ACC112 (cell line): ENCODE data around the gene STARD3NL.
A peak's percentile ranks its signal among the peaks of the same experiment; 100 is the strongest.

Experiments used
- H2AFZ ChIP-seq: fragments of 200-600 bp; sonication (generic); one replicate; pipeline ENCODE4 v1.6.0; 2017; ENCODE audit warnings: antibody characterized with exemption, low read length; ENCODE audit not compliant: unreplicated experiment
- H3K27ac ChIP-seq: fragments of 200-600 bp; sonication (generic); 2 replicates; pipeline ENCODE4 v1.5.1; 2014; ENCODE audit warnings: low read depth, mild to moderate bottlenecking, antibody characterized with exemption, low read length, moderate library complexity
- H3K27me3 ChIP-seq: fragments of 200-600 bp; sonication (generic); 2 replicates; pipeline ENCODE4 v1.6.1; 2014; ENCODE audit warnings: mild to moderate bottlenecking, antibody characterized with exemption, low read length, moderate library complexity, mixed read lengths; ENCODE audit not compliant: insufficient read depth
- H3K36me3 ChIP-seq: fragments of 200-600 bp; sonication (generic); 2 replicates; pipeline ENCODE4 v1.6.1; 2016; ENCODE audit warnings: mild to moderate bottlenecking, antibody characterized with exemption, low read length, moderate library complexity, mixed read lengths; ENCODE audit not compliant: insufficient read depth
- H3K4me1 ChIP-seq: fragments of 200-600 bp; sonication (generic); one replicate; pipeline ENCODE4 v1.6.1; 2016; ENCODE audit warnings: low read length, mixed read lengths; ENCODE audit not compliant: insufficient read depth, unreplicated experiment, control insufficient read depth
- H3K4me3 ChIP-seq: fragments of 200-600 bp; sonication (generic); 2 replicates; pipeline ENCODE4 v1.5.1; 2014; ENCODE audit warnings: mild to moderate bottlenecking, low read depth, low read length
- H3K79me2 ChIP-seq: fragments of 200-600 bp; sonication (generic); one replicate; pipeline ENCODE4 v1.6.0; 2016; ENCODE audit warnings: low read length; ENCODE audit not compliant: control insufficient read depth, unreplicated experiment, insufficient read depth

Gene STARD3NL

GRCh38 chr7:38195804-38196595 lies 18.0 kb downstream of the STARD3NL start:
- Histone ChIP-seq H3K27ac (peak overlapping the region; percentile 89), H2AFZ (no peak overlapping the region), H3K4me3 (peak overlapping the region; percentile 40), H3K4me1 (peaks cover 37% of the 10 kb centered on the region), H3K27me3 (no peaks in the 10 kb centered on the region), H3K79me2 (peaks cover 83% of the 10 kb centered on the region), H3K36me3 (peaks cover 10% of the 10 kb centered on the region)

DNA sequence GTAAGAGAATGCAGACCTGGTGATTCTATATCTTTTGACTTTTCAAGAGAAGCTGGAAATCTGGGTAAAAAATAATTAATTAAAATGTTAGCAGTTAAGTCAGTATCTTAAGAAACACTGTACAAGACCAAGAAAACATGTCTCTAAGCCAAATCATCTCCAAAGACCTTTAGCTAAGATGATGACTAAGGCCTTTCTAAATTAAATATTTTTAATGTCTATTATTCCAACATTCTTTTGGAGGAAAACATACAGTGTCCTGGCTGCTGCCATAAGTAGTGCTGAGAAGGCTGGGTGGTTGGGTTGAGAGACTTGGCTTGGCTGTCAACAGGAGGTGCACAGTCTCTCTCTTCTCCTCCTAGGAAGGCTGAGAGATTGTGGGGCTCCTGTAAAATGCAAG lies 20.3 kb downstream of the STARD3NL start:
- Histone ChIP-seq H3K79me2 (peaks cover 70% of the 10 kb centered on the region), H3K4me1 (peaks cover 37% of the 10 kb centered on the region), H2AFZ (no peak overlapping the region), H3K36me3 (peaks cover 6% of the 10 kb centered on the region), H3K27me3 (no peaks in the 10 kb centered on the region), H3K4me3 (no peak overlapping the region), H3K27ac (peak overlapping the region; percentile 89; the same call in 1 of the 2 replicates)

GRCh38 chr7:38199154-38199553 lies 21.1 kb downstream of the STARD3NL start:
- no peak overlapping the region for H2AFZ ChIP-seq
- H3K27ac ChIP-seq, result no peak overlapping the region
- H3K36me3 ChIP-seq, result peaks cover 6% of the 10 kb centered on the region
- H3K79me2 ChIP-seq, result peaks cover 62% of the 10 kb centered on the region
- H3K4me1 ChIP-seq, result peaks cover 37% of the 10 kb centered on the region
- no peaks in the 10 kb centered on the region for H3K27me3 ChIP-seq
- no peak overlapping the region for H3K4me3 ChIP-seq

GRCh38 chr7:38199782-38200181 lies 21.7 kb downstream of the STARD3NL start:
- no peaks in the 10 kb centered on the region for H3K27me3 ChIP-seq
- no peak overlapping the region for H2AFZ ChIP-seq
- no peak overlapping the region for H3K27ac ChIP-seq
- H3K4me3 ChIP-seq, result no peak overlapping the region
- H3K4me1 ChIP-seq, result peaks cover 37% of the 10 kb centered on the region
- peaks cover 61% of the 10 kb centered on the region for H3K79me2 ChIP-seq
- peaks cover 6% of the 10 kb centered on the region for H3K36me3 ChIP-seq

GRCh38 chr7:38206071-38206470 lies 28.0 kb downstream of the STARD3NL start:
- no peaks in the 10 kb centered on the region for H3K27me3 ChIP-seq
- no peak overlapping the region for H2AFZ ChIP-seq
- no peak overlapping the region for H3K4me3 ChIP-seq
- no peaks in the 10 kb centered on the region for H3K4me1 ChIP-seq
- no peak overlapping the region for H3K27ac ChIP-seq
- H3K36me3 ChIP-seq, result peaks cover 15% of the 10 kb centered on the region
- H3K79me2 ChIP-seq, result peaks cover 24% of the 10 kb centered on the region

DNA sequence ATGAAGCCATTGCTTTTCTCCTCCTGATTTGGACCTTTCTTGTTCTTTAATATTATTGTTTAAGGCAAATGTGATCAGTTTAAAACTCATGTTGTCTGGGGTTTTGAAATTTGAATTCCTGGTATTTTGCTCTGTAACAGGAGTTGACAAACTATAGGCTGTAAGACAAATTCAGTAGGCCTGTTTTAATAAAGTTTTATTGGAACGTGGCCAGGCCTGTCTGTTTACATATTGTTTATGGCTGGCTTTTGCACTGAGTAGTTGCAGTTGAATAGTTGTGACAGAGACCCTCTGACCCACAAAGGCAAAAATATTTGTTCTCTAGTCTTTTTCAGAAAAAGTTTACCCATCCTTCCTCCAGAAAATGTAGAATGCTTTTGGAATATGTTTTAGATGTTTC lies 29.8 kb downstream of the STARD3NL start:
- Histone ChIP-seq H3K27me3 (no peaks in the 10 kb centered on the region), H2AFZ (no peak overlapping the region), H3K79me2 (peaks cover 14% of the 10 kb centered on the region), H3K4me1 (no peaks in the 10 kb centered on the region), H3K4me3 (no peak overlapping the region), H3K27ac (no peak overlapping the region), H3K36me3 (peaks cover 10% of the 10 kb centered on the region; the same call in 1 of the 2 replicates)

GRCh38 chr7:38211486-38211885 lies 33.4 kb downstream of the STARD3NL start:
- peaks cover 4% of the 10 kb centered on the region for H3K4me1 ChIP-seq
- H3K4me3 ChIP-seq, result no peak overlapping the region
- peaks cover 10% of the 10 kb centered on the region for H3K36me3 ChIP-seq
- H2AFZ ChIP-seq, result no peak overlapping the region
- peaks cover 8% of the 10 kb centered on the region for H3K79me2 ChIP-seq
- no peaks in the 10 kb centered on the region for H3K27me3 ChIP-seq
- no peak overlapping the region for H3K27ac ChIP-seq

- Histone ChIP-seq H3K4me3 (no peak overlapping the region), H3K4me1 (peaks cover 4% of the 10 kb centered on the region), H3K27ac (no peak overlapping the region), H2AFZ (no peak overlapping the region), H3K79me2 (peaks cover 5% of the 10 kb centered on the region), H3K27me3 (no peaks in the 10 kb centered on the region), H3K36me3 (peaks cover 8% of the 10 kb centered on the region)
Observed at GRCh38 chr7:38211940-38212339, 33.9 kb downstream of the STARD3NL start.

DNA sequence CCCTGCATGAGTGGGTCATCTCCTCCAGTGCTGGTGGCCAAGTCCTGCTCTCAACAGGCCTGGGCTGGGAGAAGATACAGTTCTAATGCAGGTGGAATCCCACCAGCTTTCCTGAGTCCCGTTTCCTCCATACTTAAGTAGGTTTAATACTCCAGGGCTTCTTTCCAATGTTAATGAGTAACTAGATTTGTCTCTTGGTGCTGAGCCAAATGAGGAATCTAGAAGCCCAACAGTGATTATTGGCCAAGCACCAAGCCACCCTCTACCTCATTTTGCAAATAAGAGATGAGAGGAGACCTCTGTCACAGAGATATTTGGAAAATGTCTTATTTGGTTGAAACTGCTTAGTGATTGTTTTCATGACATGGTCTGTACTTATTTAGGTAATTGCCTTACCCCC lies 37.1 kb downstream of the STARD3NL start:
- no peaks in the 10 kb centered on the region for H3K79me2 ChIP-seq
- H3K27me3 ChIP-seq, result no peaks in the 10 kb centered on the region
- H3K4me3 ChIP-seq, result no peak overlapping the region
- peaks cover 10% of the 10 kb centered on the region for H3K36me3 ChIP-seq
- H2AFZ ChIP-seq, result no peak overlapping the region
- no peak overlapping the region for H3K27ac ChIP-seq
- peaks cover 4% of the 10 kb centered on the region for H3K4me1 ChIP-seq

GRCh38 chr7:38215735-38216670 lies 38.0 kb downstream of the STARD3NL start:
- Histone ChIP-seq H3K4me1 (peaks cover 4% of the 10 kb centered on the region), H3K27ac (no peak overlapping the region), H3K36me3 (peaks cover 14% of the 10 kb centered on the region), H2AFZ (no peak overlapping the region), H3K79me2 (no peaks in the 10 kb centered on the region), H3K4me3 (no peak overlapping the region), H3K27me3 (no peaks in the 10 kb centered on the region)
